ACC112 (cell line): ENCODE results near the gene PTPN11.
"Not testable (repeated sequence)": the region's sequence is repeated elsewhere in the genome, so short reads cannot be mapped to it uniquely, and the experiment has no call there.

Experiments used
- H2AFZ ChIP-seq: fragments of 200-600 bp; sonication (generic); one replicate; pipeline ENCODE4 v1.6.0; 2017; ENCODE audit warnings: antibody characterized with exemption, low read length; ENCODE audit not compliant: unreplicated experiment
- H3K27ac ChIP-seq: fragments of 200-600 bp; sonication (generic); 2 replicates; pipeline ENCODE4 v1.5.1; 2014; ENCODE audit warnings: low read depth, mild to moderate bottlenecking, antibody characterized with exemption, low read length, moderate library complexity
- H3K27me3 ChIP-seq: fragments of 200-600 bp; sonication (generic); 2 replicates; pipeline ENCODE4 v1.6.1; 2014; ENCODE audit warnings: mild to moderate bottlenecking, antibody characterized with exemption, low read length, moderate library complexity, mixed read lengths; ENCODE audit not compliant: insufficient read depth
- H3K36me3 ChIP-seq: fragments of 200-600 bp; sonication (generic); 2 replicates; pipeline ENCODE4 v1.6.1; 2016; ENCODE audit warnings: mild to moderate bottlenecking, antibody characterized with exemption, low read length, moderate library complexity, mixed read lengths; ENCODE audit not compliant: insufficient read depth
- H3K4me1 ChIP-seq: fragments of 200-600 bp; sonication (generic); one replicate; pipeline ENCODE4 v1.6.1; 2016; ENCODE audit warnings: low read length, mixed read lengths; ENCODE audit not compliant: insufficient read depth, unreplicated experiment, control insufficient read depth
- H3K4me3 ChIP-seq: fragments of 200-600 bp; sonication (generic); 2 replicates; pipeline ENCODE4 v1.5.1; 2014; ENCODE audit warnings: mild to moderate bottlenecking, low read depth, low read length
- H3K79me2 ChIP-seq: fragments of 200-600 bp; sonication (generic); one replicate; pipeline ENCODE4 v1.6.0; 2016; ENCODE audit warnings: low read length; ENCODE audit not compliant: control insufficient read depth, unreplicated experiment, insufficient read depth

PTPN11 gene

GRCh38 chr12:112514456-112514855, 95.7 kb downstream of the PTPN11 start:
- H3K4me3 ChIP-seq = no peak overlapping the region
- no peak overlapping the region for H3K27ac ChIP-seq
- H3K27me3 ChIP-seq = peaks cover 7% of the 10 kb centered on the region; the same call in 1 of the 2 replicates

GRCh38 chr12:112514926-112515642, 96.3 kb downstream of the PTPN11 start:
- no peak overlapping the region for H3K27ac ChIP-seq

More at GRCh38 chr12:112514456-112514855, 95.7 kb downstream of the PTPN11 start:
- H3K4me1 ChIP-seq = no peaks in the 10 kb centered on the region
- H3K79me2 ChIP-seq = no peaks in the 10 kb centered on the region
- H2AFZ ChIP-seq = no peak overlapping the region
- H3K36me3 ChIP-seq = no peaks in the 10 kb centered on the region; the same call in 1 of the 2 replicates

GRCh38 chr12:112515868-112516267, 97.1 kb downstream of the PTPN11 start:
- peaks cover 7% of the 10 kb centered on the region for H3K27me3 ChIP-seq
- H3K79me2 ChIP-seq = no peaks in the 10 kb centered on the region
- no peak overlapping the region for H2AFZ ChIP-seq
- no peaks in the 10 kb centered on the region; the same call in 1 of the 2 replicates for H3K36me3 ChIP-seq
- no peaks in the 10 kb centered on the region for H3K4me1 ChIP-seq
- H3K4me3 ChIP-seq = no peak overlapping the region
- no peak overlapping the region for H3K27ac ChIP-seq

More at GRCh38 chr12:112514926-112515642, 96.3 kb downstream of the PTPN11 start:
- peaks cover 7% of the 10 kb centered on the region; the same call in 1 of the 2 replicates for H3K27me3 ChIP-seq
- H3K79me2 ChIP-seq = no peaks in the 10 kb centered on the region
- H3K4me3 ChIP-seq = no peak overlapping the region
- H3K36me3 ChIP-seq = no peaks in the 10 kb centered on the region; the same call in 1 of the 2 replicates
- no peaks in the 10 kb centered on the region for H3K4me1 ChIP-seq
- H2AFZ ChIP-seq = no peak overlapping the region

- H3K36me3 ChIP-seq = no peaks in the 10 kb centered on the region
- H3K27me3 ChIP-seq = peaks cover 7% of the 10 kb centered on the region
- H3K4me3 ChIP-seq = no peak overlapping the region
- H3K4me1 ChIP-seq = no peaks in the 10 kb centered on the region
- H2AFZ ChIP-seq = no peak overlapping the region
- no peaks in the 10 kb centered on the region for H3K79me2 ChIP-seq
- H3K27ac ChIP-seq = no peak overlapping the region
Observed at GRCh38 chr12:112517730-112518364, 99.1 kb downstream of the PTPN11 start.

GRCh38 chr12:112518365-112518735, 99.6 kb downstream of the PTPN11 start:
- Histone ChIP-seq H3K79me2 (no peaks in the 10 kb centered on the region), H3K36me3 (no peaks in the 10 kb centered on the region), H3K4me1 (no peaks in the 10 kb centered on the region), H2AFZ (no peak overlapping the region), H3K27me3 (peaks cover 7% of the 10 kb centered on the region), H3K27ac (no peak overlapping the region), H3K4me3 (no peak overlapping the region)

GRCh38 chr12:112519841-112520340, 101.1 kb downstream of the PTPN11 start:
- H3K79me2 ChIP-seq, H3K36me3 ChIP-seq, H3K27ac ChIP-seq, H3K4me1 ChIP-seq, H2AFZ ChIP-seq, H3K4me3 ChIP-seq, H3K27me3 ChIP-seq: not testable (repeated sequence)

GRCh38 chr12:112523856-112524255, 105.1 kb downstream of the PTPN11 start:
- Histone ChIP-seq H3K27ac (no peak overlapping the region), H3K79me2 (no peaks in the 10 kb centered on the region), H3K4me1 (no peaks in the 10 kb centered on the region), H3K4me3 (no peak overlapping the region), H2AFZ (no peak overlapping the region), H3K36me3 (no peaks in the 10 kb centered on the region), H3K27me3 (peaks cover 9% of the 10 kb centered on the region)

GRCh38 chr12:112524269-112524668, 105.5 kb downstream of the PTPN11 start:
- no peak overlapping the region for H3K27ac ChIP-seq
- H3K4me1 ChIP-seq = no peaks in the 10 kb centered on the region
- no peak overlapping the region for H3K4me3 ChIP-seq
- no peak overlapping the region for H2AFZ ChIP-seq
- H3K79me2 ChIP-seq = no peaks in the 10 kb centered on the region
- peaks cover 9% of the 10 kb centered on the region for H3K27me3 ChIP-seq
- no peaks in the 10 kb centered on the region for H3K36me3 ChIP-seq

GRCh38 chr12:112524676-112525425, 106.1 kb downstream of the PTPN11 start:
- no peaks in the 10 kb centered on the region for H3K79me2 ChIP-seq
- peaks cover 9% of the 10 kb centered on the region for H3K27me3 ChIP-seq
- H3K36me3 ChIP-seq = no peaks in the 10 kb centered on the region
- H3K27ac ChIP-seq = no peak overlapping the region
- no peaks in the 10 kb centered on the region for H3K4me1 ChIP-seq
- H2AFZ ChIP-seq = no peak overlapping the region
- H3K4me3 ChIP-seq = no peak overlapping the region

- Histone ChIP-seq H3K27ac (no peak overlapping the region), H3K4me1 (no peaks in the 10 kb centered on the region), H3K36me3 (no peaks in the 10 kb centered on the region), H3K27me3 (peaks cover 9% of the 10 kb centered on the region), H2AFZ (no peak overlapping the region), H3K79me2 (no peaks in the 10 kb centered on the region), H3K4me3 (no peak overlapping the region)
Observed at GRCh38 chr12:112525426-112525809, 106.7 kb downstream of the PTPN11 start.
